HG03565 (cell line): Measurements from ENCODE around the gene ADAM33.

Experiments
- ATAC-seq: cut with Tn5 transposase; IDR thresholded peaks from one replicate; pipeline ENCODE4 v1.9.1; 2021; ENCODE audit warnings: mild to moderate bottlenecking, moderate library complexity; ENCODE audit not compliant: unreplicated experiment

ADAM33 gene

DNA sequence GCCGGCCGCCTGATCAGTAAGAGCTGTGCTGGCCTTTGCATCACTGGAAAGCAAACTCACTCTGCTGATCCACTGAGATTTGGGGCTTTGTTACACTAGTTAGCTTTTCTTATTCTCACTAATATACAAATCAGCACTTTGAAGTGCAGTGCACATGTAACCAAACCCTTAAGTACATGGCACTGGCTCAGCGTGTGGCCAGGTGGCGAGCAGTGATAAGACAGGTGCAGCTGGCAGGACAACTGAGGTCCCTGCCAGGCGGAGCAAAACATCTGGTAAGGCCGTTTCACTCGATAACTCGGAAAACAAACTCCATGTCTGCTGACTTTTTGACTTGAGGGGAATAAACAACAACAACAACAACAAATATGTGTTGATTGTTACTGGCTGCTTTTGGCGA lies 29.6 kb downstream of the ADAM33 start:
- ATAC-seq = no peak

DNA sequence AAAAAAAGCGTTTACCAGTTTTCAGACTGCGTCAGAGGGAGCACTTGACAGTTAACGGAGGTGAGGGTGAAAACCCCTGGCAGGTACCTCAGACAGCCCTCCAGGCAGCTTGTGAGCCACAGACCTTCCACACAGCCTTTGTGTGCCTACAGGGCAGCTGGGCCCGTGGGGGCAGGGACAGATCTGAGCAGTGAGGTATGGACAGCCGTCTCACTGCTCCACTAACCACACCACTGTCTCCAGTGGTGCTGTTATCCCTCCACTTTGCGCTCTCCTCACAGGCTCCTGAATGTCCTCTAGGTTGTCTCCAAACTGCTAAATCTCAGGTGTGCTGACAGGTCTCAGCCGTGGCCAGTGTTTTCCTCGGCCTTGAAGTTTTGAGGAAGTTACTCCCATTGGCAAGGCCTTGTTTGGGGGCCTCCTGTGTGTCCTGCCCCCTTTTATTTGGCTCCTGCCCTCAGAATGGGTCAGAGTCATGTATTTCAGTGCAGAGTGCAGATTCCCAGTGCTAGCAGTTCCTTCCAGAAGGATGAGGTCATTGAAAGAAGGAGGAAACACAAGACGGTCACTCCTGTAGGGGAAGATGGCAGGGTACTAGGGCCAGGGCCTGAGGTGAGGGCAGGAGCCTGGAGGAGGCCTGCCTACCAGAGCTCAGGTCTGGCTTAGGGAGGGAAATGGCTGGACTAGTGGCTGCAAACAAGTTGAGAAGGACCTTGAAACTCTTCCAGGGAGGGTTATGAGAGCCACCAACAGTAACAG lies 30.4 kb downstream of the ADAM33 start:
- no peak for ATAC-seq

DNA sequence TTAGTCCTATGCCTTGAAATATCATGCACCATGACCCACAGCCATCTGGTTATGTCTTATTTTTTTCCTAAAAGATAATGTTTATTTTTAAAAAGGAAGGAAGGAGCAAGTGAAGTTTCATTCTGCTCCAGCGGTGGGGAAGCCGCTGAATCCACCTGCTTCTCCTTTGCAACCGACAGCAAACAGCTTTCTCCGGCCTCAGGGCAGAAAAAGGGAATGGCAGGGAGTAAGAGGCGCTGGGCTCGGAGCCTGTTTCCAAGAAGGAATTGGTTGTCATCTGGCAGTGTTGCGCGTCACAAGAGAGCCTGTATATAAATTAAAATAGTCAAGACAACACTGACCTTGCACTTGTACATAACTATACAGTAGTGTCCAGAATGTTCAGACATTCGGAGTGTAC lies 32.9 kb downstream of the ADAM33 start:
- ATAC-seq = no peak

DNA sequence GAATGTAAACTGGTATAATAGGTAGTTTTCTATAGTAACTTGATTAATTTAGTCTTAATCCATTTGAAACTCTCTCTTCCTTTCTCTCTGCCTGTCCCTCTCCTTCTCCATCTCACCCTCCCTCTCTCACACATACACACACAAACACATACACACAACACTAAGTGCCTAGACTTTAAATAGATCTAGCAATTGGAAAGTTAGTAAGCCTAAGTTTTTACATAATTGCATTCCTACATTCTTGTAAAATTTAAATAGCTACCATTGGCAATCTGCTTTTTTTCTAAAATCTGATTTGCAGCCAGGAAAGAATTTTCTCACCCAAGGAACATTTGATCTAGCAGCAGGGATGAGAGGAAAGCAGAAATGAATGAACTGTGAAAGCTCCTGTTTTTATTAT lies 34.3 kb downstream of the ADAM33 start:
- ATAC-seq = no peak

DNA sequence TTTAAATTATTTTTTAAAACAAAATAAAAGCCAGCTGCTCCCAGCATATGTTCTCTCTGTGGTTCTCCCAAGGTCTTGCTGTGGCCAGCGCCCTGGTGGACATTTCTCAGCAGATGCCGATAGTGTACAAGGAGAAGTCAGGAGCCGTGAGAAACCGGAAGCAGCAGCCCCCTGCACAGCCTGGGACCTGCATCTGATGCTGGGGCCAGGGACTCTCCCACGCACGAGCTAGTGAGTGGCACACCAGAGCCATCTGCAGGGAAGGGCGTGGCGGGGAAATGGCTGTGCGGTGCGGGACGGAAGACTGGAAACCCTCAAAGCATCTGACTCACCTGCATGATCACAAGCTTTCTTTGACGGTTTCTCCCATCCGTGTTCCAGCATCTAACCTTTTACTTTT lies 35.2 kb downstream of the ADAM33 start:
- ATAC-seq = no peak

DNA sequence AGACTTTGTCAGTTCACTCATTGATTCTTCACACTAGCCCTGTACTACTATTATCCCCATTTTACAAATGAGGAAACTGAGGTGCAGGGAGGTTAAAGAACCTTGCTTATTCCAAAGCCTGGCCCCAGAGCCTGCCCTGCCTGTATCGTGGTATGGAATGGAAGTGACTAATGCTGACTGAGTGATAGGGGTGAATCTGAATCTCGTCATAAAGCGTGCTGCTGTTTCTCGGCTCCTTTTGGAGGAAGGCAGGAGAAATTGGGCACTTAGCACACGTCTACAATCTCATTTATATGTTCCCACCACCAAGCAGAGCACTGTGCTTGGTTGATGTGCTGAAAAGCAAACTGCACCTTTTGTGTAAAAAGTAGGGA lies 35.8 kb downstream of the ADAM33 start:
- no peak for ATAC-seq

DNA sequence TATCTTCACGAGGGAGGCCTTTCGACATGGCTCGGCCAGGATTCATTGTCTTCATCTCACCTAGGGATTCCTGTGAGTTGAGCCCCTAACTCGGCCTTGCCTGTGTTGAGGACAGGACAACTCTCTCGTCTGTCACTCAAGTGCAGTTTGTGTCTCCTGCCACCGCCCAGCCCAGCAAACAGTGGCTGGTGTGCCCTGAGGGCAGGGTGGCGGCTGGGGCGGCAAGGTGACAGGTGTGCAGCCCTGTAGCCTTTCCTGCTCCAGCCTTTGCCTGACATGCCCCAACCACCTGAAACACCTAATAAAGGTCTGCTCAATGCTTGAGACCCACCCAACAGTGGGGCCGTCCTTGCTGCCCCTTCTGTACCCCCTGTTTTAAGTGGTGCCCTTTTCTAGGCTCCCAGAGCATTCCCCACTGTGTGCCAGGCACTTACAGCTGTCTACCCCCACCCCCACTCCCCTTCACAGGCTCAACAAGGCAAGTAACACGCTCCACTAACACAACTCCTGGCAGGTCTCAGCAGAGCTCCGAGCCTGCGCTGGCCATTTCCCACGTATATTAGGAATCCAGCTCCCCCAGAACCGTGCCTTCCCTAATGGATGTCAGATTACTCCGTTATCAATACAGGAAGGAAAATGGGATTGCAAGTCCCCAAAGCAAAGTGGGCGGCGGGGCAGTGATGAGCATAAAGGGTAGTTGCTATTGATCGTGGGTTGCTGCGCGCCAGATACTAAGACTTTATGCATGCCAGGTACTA lies 36.3 kb downstream of the ADAM33 start:
- no peak for ATAC-seq

DNA sequence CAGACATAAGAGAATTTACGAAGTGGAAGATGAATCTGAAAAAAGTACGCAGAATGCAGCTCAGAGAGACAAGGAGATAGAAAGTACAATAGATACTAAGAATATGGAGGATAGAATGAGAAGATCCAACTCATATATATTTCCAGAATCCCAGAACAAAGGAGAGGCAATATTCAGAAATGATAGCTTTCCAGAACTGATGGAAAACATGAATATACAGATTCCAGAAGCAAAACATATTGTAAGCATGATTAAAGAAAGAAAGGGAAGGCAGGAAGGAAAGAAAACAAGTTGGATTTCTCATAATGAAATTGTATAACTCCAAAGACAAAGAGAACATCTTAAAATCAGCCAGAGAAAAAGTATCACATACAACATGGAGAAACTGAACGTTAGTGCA lies 41.6 kb downstream of the ADAM33 start:
- ATAC-seq = no peak

DNA sequence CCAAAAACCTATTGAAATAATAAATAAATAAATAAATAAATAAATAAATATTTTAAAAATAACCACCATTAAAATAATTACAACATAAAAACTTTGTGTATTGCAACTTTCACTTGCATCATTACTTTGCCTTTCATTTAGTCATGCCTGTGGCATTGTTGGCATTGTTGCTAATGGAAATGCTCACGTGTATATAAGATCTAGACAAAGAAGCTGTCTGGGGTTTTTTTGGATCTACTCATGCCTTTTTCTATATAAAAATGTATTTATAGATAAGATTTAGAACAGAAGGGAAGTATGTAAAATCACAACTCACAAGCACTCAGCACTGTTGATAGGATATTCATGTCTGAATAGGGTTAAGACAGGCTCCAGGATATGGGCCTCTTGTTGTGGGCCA lies 46.5 kb downstream of the ADAM33 start:
- ATAC-seq = no peak

DNA sequence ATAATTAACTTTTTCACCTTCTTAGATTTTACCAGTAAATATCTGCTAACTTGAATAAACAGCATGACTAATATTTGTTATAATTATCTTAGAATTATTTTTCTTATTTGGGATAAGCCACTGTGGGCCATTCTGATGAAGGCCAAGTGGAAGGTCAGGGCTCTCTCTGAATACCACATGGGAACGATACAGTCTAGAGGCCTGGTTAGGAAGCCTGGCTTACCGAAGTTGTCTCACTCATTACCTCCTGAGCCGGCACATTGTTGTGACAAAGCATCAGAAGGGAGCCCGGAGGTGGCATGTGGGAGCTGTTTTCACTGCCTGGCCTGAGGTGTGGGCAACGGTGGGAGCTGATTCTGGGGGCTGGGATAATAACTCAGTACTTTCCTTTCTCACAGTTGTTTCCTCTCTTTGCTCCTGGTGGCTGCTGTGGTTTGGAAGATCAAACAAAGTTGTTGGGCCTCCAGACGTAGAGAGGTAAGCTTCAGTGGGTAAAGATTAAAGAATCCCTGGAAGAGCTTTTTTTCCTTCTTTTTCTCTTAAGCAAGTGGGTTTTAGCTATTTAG lies 47.8 kb downstream of the ADAM33 start:
- no peak for ATAC-seq

DNA sequence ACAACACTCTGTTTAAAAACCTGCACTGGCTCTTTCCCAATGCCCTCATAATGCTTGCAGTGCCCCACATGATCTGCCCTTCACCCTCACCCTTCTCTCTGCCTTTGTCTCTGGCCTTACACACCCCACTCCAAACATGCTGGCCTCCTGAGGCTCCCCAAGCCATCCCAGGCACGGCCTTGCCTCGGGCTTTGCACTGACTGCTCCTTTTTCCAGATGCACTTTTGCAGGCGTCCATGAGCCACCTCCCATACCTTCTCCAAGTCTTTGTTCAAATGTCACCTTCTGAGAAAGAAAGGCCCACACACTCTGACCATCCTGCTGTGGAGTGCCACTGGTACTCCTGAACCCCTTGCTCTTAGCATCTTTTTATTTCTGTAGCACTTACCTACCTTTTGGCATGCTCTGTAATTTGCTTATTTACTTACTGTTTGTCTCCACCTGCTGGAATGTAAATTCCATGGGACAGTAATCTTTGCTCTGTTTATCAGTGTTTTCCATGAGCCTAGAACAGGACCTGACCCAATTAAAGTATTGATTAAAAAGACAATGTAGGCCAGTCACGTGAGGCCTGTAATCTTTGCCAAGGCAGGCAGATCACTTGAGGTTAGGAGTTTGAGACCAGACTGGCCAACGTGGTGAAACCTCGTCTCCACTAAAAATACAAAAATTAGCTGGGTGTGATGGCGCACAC lies 49.4 kb downstream of the ADAM33 start:
- no peak for ATAC-seq

DNA sequence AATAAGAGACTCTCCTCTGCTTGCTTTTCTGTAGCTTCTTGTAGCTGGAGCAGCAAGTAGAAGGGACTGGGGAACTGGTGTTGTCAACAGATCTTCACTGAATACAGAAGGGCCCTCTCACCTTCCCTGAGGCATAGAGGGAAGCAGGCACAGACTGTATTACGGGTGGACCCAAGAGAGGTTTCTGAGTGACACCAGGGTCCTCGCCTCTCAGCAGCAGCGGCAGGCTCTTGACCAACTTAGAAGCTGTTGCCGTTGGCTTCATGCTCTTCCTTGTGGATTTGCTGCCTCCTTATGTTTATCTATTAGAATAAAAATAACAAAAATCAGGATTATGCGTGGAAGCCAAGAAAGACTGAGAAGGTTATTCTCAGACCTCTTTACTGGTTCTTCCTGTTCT lies 50.3 kb downstream of the ADAM33 start:
- no peak for ATAC-seq

DNA sequence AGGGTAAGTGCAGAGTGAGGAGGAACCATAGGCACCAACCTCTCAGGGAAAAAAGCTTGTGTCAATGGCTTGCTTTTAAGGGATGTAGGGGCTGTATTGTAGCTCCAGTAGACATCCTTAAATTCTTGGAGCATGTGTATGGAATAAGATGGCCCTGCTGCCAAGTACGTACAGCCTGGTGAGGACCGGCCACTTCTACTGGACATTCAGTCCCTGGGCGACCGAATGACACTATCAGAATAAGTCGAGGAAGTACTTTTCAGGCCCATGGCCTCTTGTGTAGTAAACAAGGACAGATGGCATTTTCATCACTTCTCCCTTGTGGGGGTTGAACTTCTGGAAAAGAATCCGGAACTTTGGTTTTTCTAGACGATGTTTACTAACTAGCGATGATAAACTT lies 51.4 kb downstream of the ADAM33 start:
- no peak for ATAC-seq

DNA sequence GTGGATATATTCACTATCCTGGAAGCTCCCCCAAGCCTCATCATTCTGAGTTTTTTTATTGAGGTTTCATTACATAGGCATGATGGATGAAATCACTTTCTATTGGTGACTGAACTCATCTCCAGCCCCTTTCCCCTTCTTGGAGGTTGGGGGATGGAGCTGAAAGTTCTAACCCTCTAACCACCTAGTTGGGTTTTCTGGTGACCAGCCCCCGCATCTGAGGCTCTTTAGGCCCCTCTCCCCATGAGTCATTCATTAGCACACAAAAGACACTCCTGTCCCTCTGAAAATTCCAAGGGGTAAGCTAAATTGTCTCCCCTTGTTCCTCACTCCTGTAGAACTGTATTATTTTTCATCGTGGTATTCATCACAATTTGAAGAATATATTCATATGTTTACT lies 51.9 kb downstream of the ADAM33 start:
- ATAC-seq = no peak

DNA sequence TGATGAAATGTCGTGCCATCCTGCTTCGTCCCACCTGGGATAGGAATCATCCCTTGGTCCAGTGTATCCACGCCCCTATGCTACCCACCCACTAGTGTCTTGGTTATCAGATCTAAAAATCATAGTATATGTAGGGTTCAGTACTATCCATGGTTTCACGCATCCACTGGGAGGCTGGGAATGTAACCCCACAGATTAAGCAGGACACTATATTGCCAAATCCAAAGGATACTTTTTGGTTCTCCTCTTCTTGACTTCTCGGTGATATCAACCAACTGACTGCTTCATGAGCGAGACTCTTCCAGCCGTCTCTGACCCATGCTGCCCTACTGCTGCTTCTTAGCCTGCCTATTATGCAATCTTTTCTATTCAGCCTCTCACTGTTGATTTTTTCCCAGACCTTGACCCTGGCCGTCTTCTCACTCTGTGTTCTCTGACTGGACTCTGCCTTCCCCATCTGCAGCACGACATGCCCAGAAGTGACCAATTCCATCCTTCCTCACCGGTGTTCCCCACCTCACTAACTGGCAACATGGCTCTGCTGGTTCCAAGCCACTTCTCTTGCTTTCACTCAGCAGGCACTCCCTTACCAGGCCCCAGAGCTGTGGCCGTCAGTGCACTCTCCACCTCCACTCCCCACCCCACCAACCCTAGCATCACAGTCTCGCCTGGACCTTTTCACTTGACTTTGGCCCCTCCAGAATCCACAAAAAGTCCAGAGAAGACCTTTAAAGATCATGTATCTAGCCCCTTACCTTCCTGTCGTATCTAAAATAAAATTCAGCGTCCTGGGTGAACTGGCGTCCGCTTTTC lies 53.1 kb downstream of the ADAM33 start:
- ATAC-seq = no peak

DNA sequence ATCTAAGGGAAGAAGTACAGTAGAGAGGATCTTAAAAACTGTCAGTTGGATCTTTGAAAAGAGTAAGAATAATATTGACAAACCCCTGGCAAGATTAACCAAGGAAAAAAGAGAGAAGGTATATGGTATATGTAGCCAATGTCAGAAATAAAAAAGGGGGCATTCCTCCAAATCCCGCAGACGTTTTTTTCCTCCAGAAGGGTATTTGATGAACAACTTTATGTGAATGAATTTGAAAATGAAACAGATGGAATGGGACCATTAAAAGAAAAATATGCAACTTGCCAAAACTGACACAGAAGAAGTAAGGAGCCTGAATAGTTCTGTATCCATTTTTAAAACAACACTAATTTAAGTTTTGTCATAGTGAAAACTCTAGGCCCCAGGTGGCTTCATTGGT lies 54.3 kb downstream of the ADAM33 start:
- ATAC-seq = no peak

DNA sequence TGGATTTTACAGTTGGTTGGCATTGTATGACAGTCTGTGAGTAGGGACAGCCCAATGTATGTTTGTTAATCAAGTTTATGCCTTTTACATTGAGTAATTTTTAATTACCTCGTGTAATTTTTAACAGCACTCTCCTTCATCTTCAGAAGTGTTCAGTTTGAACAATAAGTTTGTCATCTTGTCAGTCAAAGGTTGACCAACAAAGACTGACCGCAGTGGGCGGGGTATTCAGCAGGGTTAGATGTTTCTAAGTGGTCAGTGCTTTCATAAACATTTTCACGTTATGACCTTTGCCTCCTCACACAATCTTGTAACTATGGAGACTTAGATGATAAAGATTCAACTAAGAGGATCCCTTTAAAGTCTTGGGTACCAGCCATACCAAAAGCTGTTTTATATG lies 59.4 kb downstream of the ADAM33 start:
- no peak for ATAC-seq

DNA sequence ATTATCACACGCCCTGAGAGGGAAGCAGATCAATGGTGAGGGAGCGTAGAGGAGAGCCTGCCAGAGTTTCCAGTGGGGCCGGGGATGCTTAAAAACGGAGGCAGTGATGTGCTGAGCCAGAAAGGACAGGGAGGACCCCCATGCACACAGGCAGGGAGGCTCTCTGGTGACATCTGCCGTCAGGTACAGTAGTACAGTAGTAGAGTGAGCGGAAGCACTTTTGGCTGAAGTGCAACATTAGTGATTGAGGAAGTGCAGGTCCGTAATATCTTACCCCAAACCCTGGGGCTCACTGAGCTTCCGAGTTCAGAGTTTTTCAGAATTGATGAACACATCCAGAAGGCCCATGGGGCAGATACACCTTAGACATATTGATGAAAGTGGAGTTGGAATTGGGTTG lies 60.7 kb downstream of the ADAM33 start:
- ATAC-seq = no peak
